Measurements from ENCODE around the gene ZNF222. TPM values are rescaled to one million over a fixed set of nuclear protein-coding genes. Genes with fewer than 3 reads are reported as not detected.

Gene ZNF222
- total RNA-seq (2013): 3.4 TPM
- polyA plus RNA-seq (1 to 10 TPM; 1.0 to 1.5 (median 1.1) TPM), polyA minus RNA-seq (0.48 and 1.4 TPM in 2 replicates), total RNA-seq (0.77 to 4.2 (median 3.4) reads per million in 11 experiments)

GRCh38 chr19:44025217-44025936 is at the start of gene ZNF222:
ZNF222 (plus strand) TSS chr19:44025379; CDS start chr19:44025437, 58 bp downstream.
- Histone ChIP-seq H3K4me1 (ENCODE audit: control insufficient read depth in 1 of 2, insufficient read depth in 2 of 2, low read length in 2 of 2) (peaks cover 13 to 15% of the 10 kb centered on the region in 2 donors), H3K4me2 (replicated peaks; ENCODE audit: extremely low read depth, low read length, poor library complexity, severe bottlenecking) (peak within 1 kb of the TSS; percentile 97), H3K27ac (ENCODE audit: low read depth in 1 of 2, low read length in 2 of 2) (peak within 1 kb of the TSS; percentile 34 to 88), H4K20me1 (ENCODE audit: insufficient read depth, low read length) (no peaks in the 10 kb centered on the region), H3K79me2 (ENCODE audit: insufficient read depth, low read length) (no peaks in the 10 kb centered on the region), H2AFZ (ENCODE audit: insufficient read depth, low read depth, low read length, poor library complexity, severe bottlenecking) (peak within 1 kb of the TSS; percentile 99), H3K9ac (ENCODE audit: insufficient read depth, low read length, poor library complexity, severe bottlenecking) (peak within 1 kb of the TSS; percentile 77), H3K27me3 (ENCODE audit: control insufficient read depth in 2 of 2, insufficient read depth in 2 of 2, low read length in 2 of 2) (no peaks in the 10 kb centered on the region), H3K4me3 (replicated peaks in 1 of 3; ENCODE audit: low read depth in 2 of 3, low read length in 3 of 3) (peak within 1 kb of the TSS; percentile 77 to 98 (median 78)), H3K36me3 (replicated peaks in 1 of 2; ENCODE audit: control insufficient read depth in 1 of 2, insufficient read depth in 2 of 2, low read length in 2 of 2) (peaks cover 24 to 38% of the 10 kb centered on the region in 2 donors), H3K9me3 (replicated peaks in 1 of 2; ENCODE audit: control insufficient read depth in 1 of 2, insufficient read depth in 1 of 2, low read length in 2 of 2) (peaks cover 11 to 43% of the 10 kb centered on the region in 2 donors)
- Mint-ChIP-seq H3K4me1 (peaks cover 17% of the 10 kb centered on the region), H3K27me3 (ENCODE audit: low read depth in 3 of 3) (peaks cover 1 to 4% (median 2%) of the 10 kb centered on the region in 3 donors), H3K4me3 (peak within 1 kb of the TSS; percentile 97 to 98), H3K9me3 (peaks cover 17 to 57% (median 36%) of the 10 kb centered on the region in 7 donors), H3K27ac (peak within 1 kb of the TSS; percentile 80 to 94 (median 85)), H3K36me3 (peaks cover 31 to 34% of the 10 kb centered on the region in 2 donors)
- 7% methylated on average over 23 of the region's 37 CpGs for WGBS (ENCODE audit: insufficient coverage)
- no peak for TF ChIP-seq CTCF (IDR thresholded peaks at IDR 0.05)
- peak; percentile 81 to 91 (median 88) for DNase-seq
- intact Hi-C loops (cut with micrococcal nuclease): loop anchor here in 1 of 2 donors (1.0 to 2.0 kb wide), 2 partner anchors 23 to 69 kb away; partner anchors contain the start of genes ZNF224 and ZNF230

- Histone ChIP-seq H4K20me1 (ENCODE audit: insufficient read depth, low read length) (no peaks in the 10 kb centered on the region), H3K9ac (ENCODE audit: insufficient read depth, low read length, poor library complexity, severe bottlenecking) (no peak overlapping the region), H3K9me3 (replicated peaks in 1 of 2; ENCODE audit: control insufficient read depth in 1 of 2, insufficient read depth in 1 of 2, low read length in 2 of 2) (peaks cover 18 to 71% of the 10 kb centered on the region in 2 donors), H3K4me3 (replicated peaks in 1 of 3; ENCODE audit: low read depth in 2 of 3, low read length in 3 of 3) (no peak overlapping the region), H3K4me1 (ENCODE audit: control insufficient read depth in 1 of 2, insufficient read depth in 2 of 2, low read length in 2 of 2) (no peaks in the 10 kb centered on the region), H3K27ac (ENCODE audit: low read depth in 1 of 2, low read length in 2 of 2) (no peak overlapping the region), H3K4me2 (replicated peaks; ENCODE audit: extremely low read depth, low read length, poor library complexity, severe bottlenecking) (no peak overlapping the region), H3K36me3 (replicated peaks in 1 of 2; ENCODE audit: control insufficient read depth in 1 of 2, insufficient read depth in 2 of 2, low read length in 2 of 2) (no peaks in the 10 kb centered on the region), H2AFZ (ENCODE audit: insufficient read depth, low read depth, low read length, poor library complexity, severe bottlenecking) (no peak overlapping the region), H3K79me2 (ENCODE audit: insufficient read depth, low read length) (no peaks in the 10 kb centered on the region), H3K27me3 (ENCODE audit: control insufficient read depth in 2 of 2, insufficient read depth in 2 of 2, low read length in 2 of 2) (no peaks in the 10 kb centered on the region)
- peaks cover 27 to 62% (median 58%) of the 10 kb centered on the region in 7 donors for H3K9me3 Mint-ChIP-seq
- H3K4me1 Mint-ChIP-seq: no peaks in the 10 kb centered on the region
- no peak for TF ChIP-seq CTCF (IDR thresholded peaks at IDR 0.05)
- no peaks in the 10 kb centered on the region for H3K27me3 Mint-ChIP-seq (ENCODE audit: low read depth in 3 of 3)
- no peak for DNase-seq
- H3K36me3 Mint-ChIP-seq: no peaks in the 10 kb centered on the region
- H3K27ac Mint-ChIP-seq: no peak overlapping the region
- WGBS (ENCODE audit: insufficient coverage): no CpG with 5 or more reads among the region's 1 CpG
- intact Hi-C loops (cut with micrococcal nuclease): no loop called here
- no peak overlapping the region for H3K4me3 Mint-ChIP-seq
Measured at GRCh38 chr19:43976732-43977131, 48.4 kb upstream of the ZNF222 start.

Data from CD14-positive monocyte (primary cell).